ENCODE results near the gene KIRREL3. TPM values are rescaled to one million over a fixed set of nuclear protein-coding genes. Genes with fewer than 3 reads are reported as not detected.

The KIRREL3 gene
- total RNA-seq, 1 experiment from 2014 or later, result 0.44 TPM

DNA sequence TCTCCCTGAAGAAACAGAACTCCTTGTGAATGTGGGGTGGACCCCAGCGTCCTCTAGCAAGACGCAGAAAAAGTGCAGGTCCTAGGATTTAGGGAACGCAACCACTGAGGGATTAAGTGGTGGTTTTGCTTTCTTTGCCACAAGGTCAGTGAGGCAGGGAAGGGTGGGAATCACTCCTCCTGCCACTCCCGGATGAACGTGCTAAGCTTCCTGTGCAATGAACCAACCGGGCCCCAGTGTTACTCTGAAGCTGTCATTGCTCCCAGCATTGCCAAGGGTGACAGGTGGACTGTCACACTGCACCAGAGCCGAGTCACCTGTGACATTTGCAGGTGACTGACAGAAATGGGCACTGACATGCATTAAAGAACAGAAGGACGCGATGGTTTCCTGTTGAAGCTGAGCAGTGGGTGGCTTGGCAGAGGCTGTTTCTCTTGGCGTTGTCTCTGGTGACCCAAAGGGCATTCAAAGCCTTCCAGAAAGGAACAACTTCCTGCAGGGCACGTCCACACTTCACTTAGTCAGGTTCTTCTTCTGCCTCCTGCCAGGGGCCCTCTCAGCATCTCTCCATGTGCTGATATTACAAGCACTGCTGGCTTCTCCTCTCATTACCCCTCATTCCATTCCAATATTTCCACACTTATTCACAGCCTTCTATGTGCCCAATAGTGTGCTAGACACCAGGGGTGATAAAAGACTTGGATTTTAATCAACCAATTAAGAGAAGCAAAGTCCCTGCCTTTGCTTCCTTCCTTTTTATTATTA lies 9.7 kb downstream of the KIRREL3 start:
- no peak overlapping the region for H3K27ac ChIP-seq (ENCODE audit: low read length)
- no peaks in the 10 kb centered on the region for H3K9me2 ChIP-seq (replicated peaks; ENCODE audit: low read length)
- peaks cover 45% of the 10 kb centered on the region for H3K27me3 ChIP-seq (ENCODE audit: low read length)
- ATAC-seq (no peak), DNase-seq (no peak)
- H3K4me2 ChIP-seq (ENCODE audit: low read length), result no peak overlapping the region
- CTCF ChIA-PET, result interaction anchor here (0.7 to 1.2 kb wide), 3 partner anchors 128 to 384 kb away, joined by 3 read pairs; no protein-coding TSS in a partner anchor
- no peaks in the 10 kb centered on the region for H3K9me3 ChIP-seq (ENCODE audit: low read length)
- H2AFZ ChIP-seq (ENCODE audit: low read length), result no peak overlapping the region
- no peaks in the 10 kb centered on the region for H3K79me2 ChIP-seq (ENCODE audit: low read length)
- peaks cover 26% of the 10 kb centered on the region for H3K4me1 ChIP-seq (ENCODE audit: insufficient read depth, low read length)
- no peaks in the 10 kb centered on the region for H4K20me1 ChIP-seq (ENCODE audit: low read length)
- no peaks in the 10 kb centered on the region for H3K36me3 ChIP-seq (ENCODE audit: low read depth, low read length)
- TF ChIP-seq EZH2phosphoT487 (IDR thresholded peaks at IDR 0.05; ENCODE audit: borderline replicate concordance, low read length) (no peak), EZH2 (IDR thresholded peaks at IDR 0.05; ENCODE audit: low read length, unreplicated experiment) (no peak)
- TF ChIP-seq, protein P1, sequence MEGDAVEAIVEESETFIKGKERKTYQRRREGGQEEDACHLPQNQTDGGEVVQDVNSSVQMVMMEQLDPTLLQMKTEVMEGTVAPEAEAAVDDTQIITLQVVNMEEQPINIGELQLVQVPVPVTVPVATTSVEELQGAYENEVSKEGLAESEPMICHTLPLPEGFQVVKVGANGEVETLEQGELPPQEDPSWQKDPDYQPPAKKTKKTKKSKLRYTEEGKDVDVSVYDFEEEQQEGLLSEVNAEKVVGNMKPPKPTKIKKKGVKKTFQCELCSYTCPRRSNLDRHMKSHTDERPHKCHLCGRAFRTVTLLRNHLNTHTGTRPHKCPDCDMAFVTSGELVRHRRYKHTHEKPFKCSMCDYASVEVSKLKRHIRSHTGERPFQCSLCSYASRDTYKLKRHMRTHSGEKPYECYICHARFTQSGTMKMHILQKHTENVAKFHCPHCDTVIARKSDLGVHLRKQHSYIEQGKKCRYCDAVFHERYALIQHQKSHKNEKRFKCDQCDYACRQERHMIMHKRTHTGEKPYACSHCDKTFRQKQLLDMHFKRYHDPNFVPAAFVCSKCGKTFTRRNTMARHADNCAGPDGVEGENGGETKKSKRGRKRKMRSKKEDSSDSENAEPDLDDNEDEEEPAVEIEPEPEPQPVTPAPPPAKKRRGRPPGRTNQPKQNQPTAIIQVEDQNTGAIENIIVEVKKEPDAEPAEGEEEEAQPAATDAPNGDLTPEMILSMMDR (conservative IDR thresholded peaks at IDR 0.05; ENCODE audit: low read depth, low read length), result peak; percentile 18; the same call in 1 of the 2 replicates
- H3K4me3 ChIP-seq (ENCODE audit: low read length), result no peak overlapping the region
- no peaks in the 10 kb centered on the region for H3F3A ChIP-seq (ENCODE audit: low read length, unreplicated experiment)
- POLR2A ChIA-PET (ENCODE audit: unreplicated experiment), result no interaction called here
- no peak overlapping the region for H3K9ac ChIP-seq (ENCODE audit: low read length)
- BruUV-seq (replicated peaks), result no TSS peak
- intact Hi-C loops (cut with micrococcal nuclease), result loop anchor here (1.0 to 2.0 kb wide), 2 partner anchors 384 to 681 kb away; no protein-coding TSS in a partner anchor

DNA sequence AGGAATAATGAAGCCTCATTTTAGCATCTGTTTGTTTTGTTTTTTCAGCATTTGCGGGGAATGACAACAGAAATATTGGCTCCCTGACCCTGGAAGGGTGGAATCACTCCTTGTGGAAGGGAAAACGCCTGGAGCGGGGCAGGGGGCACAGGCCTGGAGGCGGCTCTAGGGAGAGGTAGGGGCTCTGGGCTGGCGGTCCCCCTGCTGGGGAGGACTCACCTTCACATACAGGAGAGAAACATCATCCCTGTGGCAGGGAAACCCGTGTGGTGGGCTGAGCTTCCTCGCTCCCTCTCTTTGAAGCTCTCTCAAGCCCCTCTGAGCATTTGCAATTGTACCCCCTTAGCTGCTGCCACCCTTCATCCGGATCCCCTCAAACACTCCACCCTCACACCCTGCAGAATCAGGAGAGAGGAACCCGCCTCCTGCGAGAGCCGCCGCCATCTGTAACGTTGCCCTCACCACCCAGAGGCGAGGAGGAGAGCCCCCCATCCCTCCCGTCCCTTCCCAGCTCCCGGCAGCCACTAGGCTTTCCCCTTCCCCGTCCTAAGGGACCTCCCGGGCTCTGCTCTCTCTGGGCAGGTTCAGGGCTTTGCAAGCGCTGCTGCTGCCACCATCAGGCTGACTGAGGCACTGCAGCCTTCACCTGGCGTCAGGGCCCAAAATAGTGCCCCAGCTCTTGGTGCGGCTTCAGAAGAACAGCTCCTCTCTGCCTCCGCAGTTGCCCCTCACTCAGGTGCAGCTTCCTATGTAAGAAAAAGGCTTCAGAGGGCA lies 10.4 kb downstream of the KIRREL3 start:
- Histone ChIP-seq H3K9me3 (ENCODE audit: low read length) (no peaks in the 10 kb centered on the region), H3K4me3 (ENCODE audit: low read length) (no peak overlapping the region), H3K4me1 (ENCODE audit: insufficient read depth, low read length) (peaks cover 26% of the 10 kb centered on the region), H3K27ac (ENCODE audit: low read length) (no peak overlapping the region), H3K36me3 (ENCODE audit: low read depth, low read length) (no peaks in the 10 kb centered on the region), H3K4me2 (ENCODE audit: low read length) (no peak overlapping the region), H3F3A (ENCODE audit: low read length, unreplicated experiment) (no peaks in the 10 kb centered on the region), H3K27me3 (ENCODE audit: low read length) (peaks cover 49% of the 10 kb centered on the region), H3K79me2 (ENCODE audit: low read length) (no peaks in the 10 kb centered on the region), H4K20me1 (ENCODE audit: low read length) (no peaks in the 10 kb centered on the region), H3K9me2 (replicated peaks; ENCODE audit: low read length) (no peaks in the 10 kb centered on the region), H3K9ac (ENCODE audit: low read length) (no peak overlapping the region), H2AFZ (ENCODE audit: low read length) (no peak overlapping the region)
- POLR2A ChIA-PET (ENCODE audit: unreplicated experiment), result no interaction called here
- peak; percentile 93 for ATAC-seq
- intact Hi-C loops (cut with micrococcal nuclease), result loop anchor here (1.0 to 2.0 kb wide), 2 partner anchors 383 to 680 kb away; no protein-coding TSS in a partner anchor
- peak; percentile 77 for DNase-seq
- BruUV-seq (replicated peaks), result no TSS peak
- TF ChIP-seq, protein P1 (conservative IDR thresholded peaks at IDR 0.05; ENCODE audit: low read depth, low read length), result peak; percentile 94
- TF ChIP-seq EZH2phosphoT487 (IDR thresholded peaks at IDR 0.05; ENCODE audit: borderline replicate concordance, low read length), result no peak
- CTCF ChIA-PET, result interaction anchor here (0.7 to 1.2 kb wide), 3 partner anchors 127 to 383 kb away, joined by 3 read pairs; no protein-coding TSS in a partner anchor

Measured in PC-3 (cell line).